ENCODE results near the gene LRRC25. TPM values are rescaled to one million over a fixed set of nuclear protein-coding genes. Genes with fewer than 3 reads are reported as not detected.

Gene LRRC25
- polyA plus RNA-seq, 2 of the 4 experiments (the other 2 are of a cell fraction), result not detected

GRCh38 chr19:18419195-18419698 is 21.8 kb upstream of the LRRC25 start, which contains the start of gene SSBP4:
Gene SSBP4 (plus strand): TSS chr19:18419398. CDS start chr19:18419649, 251 bp downstream.
- peak in 1 of 2 experiments; percentile 25; a peak in 2 of 6 replicates for ATAC-seq
- Histone ChIP-seq H3K4me2 (peak within 1 kb of the TSS; percentile 93), H3K4me3 (peak within 1 kb of the TSS; percentile 77), H3K9me3 (no peaks in the 10 kb centered on the region), H3K27ac (peak within 1 kb of the TSS; percentile 96 to 100), H3K4me1 (peaks cover 52% of the 10 kb centered on the region)
- DNase-seq (ENCODE audit: low read depth in 1 of 2, low spot score in 1 of 2), result peak in 1 of 2 experiments; percentile 79
- peak; percentile 32; the same call in 2 of the 3 replicates for TF ChIP-seq CTCF (IDR thresholded peaks at IDR 0.05)
- peak; percentile 33 to 73; a peak in 3 of 5 replicates for TF ChIP-seq JUN (IDR thresholded peaks at IDR 0.05)
- no peak for TF ChIP-seq NFE2L2 (conservative IDR thresholded peaks at IDR 0.05; ENCODE audit: low read length)
- no peak for TF ChIP-seq ZNF302 (CRISPR knock-in tag; IDR thresholded peaks at IDR 0.05)
- TF ChIP-seq E2F6 (IDR thresholded peaks at IDR 0.05; ENCODE audit: borderline replicate concordance, low read depth), result peak; percentile 68
- no peak for TF ChIP-seq REST (IDR thresholded peaks at IDR 0.05)
- TF ChIP-seq RARB (CRISPR knock-in tag; IDR thresholded peaks at IDR 0.05), result no peak
- TF ChIP-seq RFX5 (IDR thresholded peaks at IDR 0.05), result no peak
- no peak for TF ChIP-seq HMGXB4 (CRISPR knock-in tag; IDR thresholded peaks at IDR 0.05; ENCODE audit: borderline replicate concordance)
- TF ChIP-seq FOSL2 (IDR thresholded peaks at IDR 0.05), result no peak
- 0 out of 2 replicates have a peak, but pooled peaks have one; percentile 2 for TF ChIP-seq FOSL2 (CRISPR knock-in tag; IDR thresholded peaks at IDR 0.05)
- TF ChIP-seq CHD2 (IDR thresholded peaks at IDR 0.05; ENCODE audit: low read length, partially characterized antibody), result no peak
- TF ChIP-seq ZSCAN20 (CRISPR knock-in tag; IDR thresholded peaks at IDR 0.05), result no peak
- no peak for TF ChIP-seq POLR2A (IDR thresholded peaks at IDR 0.05; ENCODE audit: low read length)
- TF ChIP-seq MAX (IDR thresholded peaks at IDR 0.05), result peak; percentile 69
- TF ChIP-seq SMC3 (IDR thresholded peaks at IDR 0.05), result 0 out of 3 replicates have a peak, but pooled peaks have one; percentile 27
- TF ChIP-seq, protein P1, sequence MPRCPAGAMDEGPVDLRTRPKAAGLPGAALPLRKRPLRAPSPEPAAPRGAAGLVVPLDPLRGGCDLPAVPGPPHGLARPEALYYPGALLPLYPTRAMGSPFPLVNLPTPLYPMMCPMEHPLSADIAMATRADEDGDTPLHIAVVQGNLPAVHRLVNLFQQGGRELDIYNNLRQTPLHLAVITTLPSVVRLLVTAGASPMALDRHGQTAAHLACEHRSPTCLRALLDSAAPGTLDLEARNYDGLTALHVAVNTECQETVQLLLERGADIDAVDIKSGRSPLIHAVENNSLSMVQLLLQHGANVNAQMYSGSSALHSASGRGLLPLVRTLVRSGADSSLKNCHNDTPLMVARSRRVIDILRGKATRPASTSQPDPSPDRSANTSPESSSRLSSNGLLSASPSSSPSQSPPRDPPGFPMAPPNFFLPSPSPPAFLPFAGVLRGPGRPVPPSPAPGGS (IDR thresholded peaks at IDR 0.05), result 0 out of 3 replicates have a peak, but pooled peaks have one; percentile 37
- TF ChIP-seq, protein P2, sequence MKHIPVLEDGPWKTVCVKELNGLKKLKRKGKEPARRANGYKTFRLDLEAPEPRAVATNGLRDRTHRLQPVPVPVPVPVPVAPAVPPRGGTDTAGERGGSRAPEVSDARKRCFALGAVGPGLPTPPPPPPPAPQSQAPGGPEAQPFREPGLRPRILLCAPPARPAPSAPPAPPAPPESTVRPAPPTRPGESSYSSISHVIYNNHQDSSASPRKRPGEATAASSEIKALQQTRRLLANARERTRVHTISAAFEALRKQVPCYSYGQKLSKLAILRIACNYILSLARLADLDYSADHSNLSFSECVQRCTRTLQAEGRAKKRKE (CRISPR knock-in tag; IDR thresholded peaks at IDR 0.05; ENCODE audit: low read depth), result no peak
- no CpG with 5 or more reads among the region's 80 CpGs for WGBS (ENCODE audit: missing lambda C conversion rate)
- ChIA-PET CTCF (interaction anchor here (0.6 to 4.4 kb wide), 18 partner anchors 9 to 227 kb away, joined by 3 to 31 read pairs (median 4); partner anchors contain the start of genes LSM4 and MPV17L2), POLR2A (interaction anchor here (0.6 to 4.8 kb wide), 5 partner anchors 9 to 166 kb away, joined by 3 to 28 read pairs (median 5); partner anchors contain the start of genes GDF15 and JUND)
- FAIRE-seq, result no peak

Measured in A549 (cell line).